ENCODE results near the gene NPLOC4. TPM values are rescaled to one million over a fixed set of nuclear protein-coding genes. Genes with fewer than 3 reads are reported as not detected.

The NPLOC4 gene
- total and polyA plus RNA-seq, 2 of the 13 experiments (the other 11 are each of a cell fraction or from before 2014, with no cell fraction given): 57.0 to 97.0 TPM

- TF ChIP-seq ZNF280D (CRISPR knock-in tag; IDR thresholded peaks at IDR 0.05) (no peak), ZNF883 (CRISPR knock-in tag; IDR thresholded peaks at IDR 0.05; ENCODE audit: not compliant biosample characterization) (no peak), HNF4A (CRISPR knock-in tag; IDR thresholded peaks at IDR 0.05) (peak; percentile 32), ZFY (CRISPR knock-in tag; IDR thresholded peaks at IDR 0.05) (peak; percentile 98), MYPOP (CRISPR knock-in tag; IDR thresholded peaks at IDR 0.05) (peak; percentile 71; the same call in 1 of the 2 replicates), PHF5A (CRISPR knock-in tag; IDR thresholded peaks at IDR 0.05; ENCODE audit: low read depth, unreplicated experiment) (peak; percentile 95), ZNF577 (CRISPR knock-in tag; IDR thresholded peaks at IDR 0.05; ENCODE audit: borderline replicate concordance, low read depth) (no peak), ELF3 (CRISPR knock-in tag; IDR thresholded peaks at IDR 0.05) (peak; percentile 71), ZNF441 (CRISPR knock-in tag; IDR thresholded peaks at IDR 0.05; ENCODE audit: borderline replicate concordance) (peak; percentile 90), BATF2 (CRISPR knock-in tag; IDR thresholded peaks at IDR 0.05) (0 out of 2 replicates have a peak, but pooled peaks have one; percentile 67), ZNF343 (CRISPR knock-in tag; IDR thresholded peaks at IDR 0.05) (peak; percentile 66; the same call in 1 of the 2 replicates), ZFP1 (CRISPR knock-in tag; IDR thresholded peaks at IDR 0.05) (peak; percentile 87; the same call in 1 of the 2 replicates), HNF1B (CRISPR knock-in tag; IDR thresholded peaks at IDR 0.05) (no peak; the same call in 1 of the 2 replicates), THAP11 (CRISPR knock-in tag; IDR thresholded peaks at IDR 0.05) (peak; percentile 94), SALL2 (CRISPR knock-in tag; IDR thresholded peaks at IDR 0.05) (peak; percentile 97), TEAD2 (CRISPR knock-in tag; IDR thresholded peaks at IDR 0.05) (0 out of 2 replicates have a peak, but pooled peaks have one; percentile 20), MTERF4 (CRISPR knock-in tag; IDR thresholded peaks at IDR 0.05) (peak; percentile 70; the same call in 1 of the 2 replicates), FOXK2 (IDR thresholded peaks at IDR 0.05) (no peak)
Measured at GRCh38 chr17:81636505-81637288, at the start of gene NPLOC4, which contains the start of gene TSPAN10 (continued).

Data from HepG2 (cell line).